ENCODE data around the gene TEC.
"Not testable (repeated sequence)": the region's sequence is repeated elsewhere in the genome, so short reads cannot be mapped to it uniquely, and the experiment has no call there.

Gene TEC

GRCh38 chr4:48172651-48173050, 97.0 kb downstream of the TEC start:
- TF ChIP-seq EZH2 (optimal IDR thresholded peaks at IDR 0.05; ENCODE audit: low read depth, low read length) = no peak
- H3K36me3 ChIP-seq (replicated peaks; ENCODE audit: insufficient read depth, low read length) = peaks cover 40% of the 10 kb centered on the region

GRCh38 chr4:48169636-48170035, 100.0 kb downstream of the TEC start:
- Histone ChIP-seq H3K4me2 (ENCODE audit: low read depth, low read length) (no peak overlapping the region), H4K20me1 (ENCODE audit: insufficient read depth, low read length) (peaks cover 6% of the 10 kb centered on the region; the same call in 1 of the 2 replicates), H3K36me3 (replicated peaks; ENCODE audit: insufficient read depth, low read length) (peaks cover 47% of the 10 kb centered on the region; the same call in 1 of the 2 replicates), H3K79me2 (ENCODE audit: low read length) (peaks cover 98% of the 10 kb centered on the region), H2AFZ (ENCODE audit: low read length) (no peak overlapping the region), H3K9ac (ENCODE audit: low read length) (no peak overlapping the region), H3K27me3 (replicated peaks; ENCODE audit: insufficient read depth, low read length) (no peaks in the 10 kb centered on the region), H3K9me3 (replicated peaks; ENCODE audit: insufficient read depth, low read length) (no peaks in the 10 kb centered on the region), H3K4me3 (ENCODE audit: low read length) (no peak overlapping the region), H3K27ac (ENCODE audit: low read length) (no peak overlapping the region), H3K4me1 (ENCODE audit: low read length) (peaks cover 2% of the 10 kb centered on the region), H3F3A (ENCODE audit: insufficient read depth, low read length) (no peaks in the 10 kb centered on the region; the same call in 1 of the 2 replicates), H3K9me2 (replicated peaks; ENCODE audit: insufficient read depth, low read length) (no peaks in the 10 kb centered on the region)
- no peak for TF ChIP-seq EZH2 (optimal IDR thresholded peaks at IDR 0.05; ENCODE audit: low read depth, low read length)
- TF ChIP-seq, protein P1, sequence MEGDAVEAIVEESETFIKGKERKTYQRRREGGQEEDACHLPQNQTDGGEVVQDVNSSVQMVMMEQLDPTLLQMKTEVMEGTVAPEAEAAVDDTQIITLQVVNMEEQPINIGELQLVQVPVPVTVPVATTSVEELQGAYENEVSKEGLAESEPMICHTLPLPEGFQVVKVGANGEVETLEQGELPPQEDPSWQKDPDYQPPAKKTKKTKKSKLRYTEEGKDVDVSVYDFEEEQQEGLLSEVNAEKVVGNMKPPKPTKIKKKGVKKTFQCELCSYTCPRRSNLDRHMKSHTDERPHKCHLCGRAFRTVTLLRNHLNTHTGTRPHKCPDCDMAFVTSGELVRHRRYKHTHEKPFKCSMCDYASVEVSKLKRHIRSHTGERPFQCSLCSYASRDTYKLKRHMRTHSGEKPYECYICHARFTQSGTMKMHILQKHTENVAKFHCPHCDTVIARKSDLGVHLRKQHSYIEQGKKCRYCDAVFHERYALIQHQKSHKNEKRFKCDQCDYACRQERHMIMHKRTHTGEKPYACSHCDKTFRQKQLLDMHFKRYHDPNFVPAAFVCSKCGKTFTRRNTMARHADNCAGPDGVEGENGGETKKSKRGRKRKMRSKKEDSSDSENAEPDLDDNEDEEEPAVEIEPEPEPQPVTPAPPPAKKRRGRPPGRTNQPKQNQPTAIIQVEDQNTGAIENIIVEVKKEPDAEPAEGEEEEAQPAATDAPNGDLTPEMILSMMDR (IDR thresholded peaks at IDR 0.05; ENCODE audit: low read length) = no peak
- TF ChIP-seq EZH2phosphoT487 (IDR thresholded peaks at IDR 0.05; ENCODE audit: low read length) = no peak
- no peak for DNase-seq

More at GRCh38 chr4:48172651-48173050, 97.0 kb downstream of the TEC start:
- H3K4me3 ChIP-seq (ENCODE audit: low read length) = no peak overlapping the region
- H3K27me3 ChIP-seq (replicated peaks; ENCODE audit: insufficient read depth, low read length) = no peaks in the 10 kb centered on the region
- peaks cover 100% of the 10 kb centered on the region for H3K79me2 ChIP-seq (ENCODE audit: low read length)
- H3K9me3 ChIP-seq (replicated peaks; ENCODE audit: insufficient read depth, low read length) = no peaks in the 10 kb centered on the region
- peaks cover 10% of the 10 kb centered on the region; the same call in 1 of the 2 replicates for H3F3A ChIP-seq (ENCODE audit: insufficient read depth, low read length)
- peaks cover 32% of the 10 kb centered on the region for H3K4me1 ChIP-seq (ENCODE audit: low read length)
- DNase-seq = no peak
- no peak overlapping the region for H3K9ac ChIP-seq (ENCODE audit: low read length)
- H3K4me2 ChIP-seq (ENCODE audit: low read depth, low read length) = no peak overlapping the region
- H4K20me1 ChIP-seq (ENCODE audit: insufficient read depth, low read length) = peaks cover 6% of the 10 kb centered on the region; the same call in 1 of the 2 replicates
- H3K9me2 ChIP-seq (replicated peaks; ENCODE audit: insufficient read depth, low read length) = no peaks in the 10 kb centered on the region
- H3K27ac ChIP-seq (ENCODE audit: low read length) = no peak overlapping the region
- no peak overlapping the region for H2AFZ ChIP-seq (ENCODE audit: low read length)

- Histone ChIP-seq H3K9me2 (replicated peaks; ENCODE audit: insufficient read depth, low read length) (no peaks in the 10 kb centered on the region), H3K4me3 (ENCODE audit: low read length) (no peak overlapping the region), H3K4me2 (ENCODE audit: low read depth, low read length) (no peak overlapping the region), H3K36me3 (replicated peaks; ENCODE audit: insufficient read depth, low read length) (peaks cover 47% of the 10 kb centered on the region; the same call in 1 of the 2 replicates), H3K9ac (ENCODE audit: low read length) (no peak overlapping the region), H3K27me3 (replicated peaks; ENCODE audit: insufficient read depth, low read length) (no peaks in the 10 kb centered on the region), H4K20me1 (ENCODE audit: insufficient read depth, low read length) (peaks cover 3% of the 10 kb centered on the region; the same call in 1 of the 2 replicates), H3F3A (ENCODE audit: insufficient read depth, low read length) (no peaks in the 10 kb centered on the region), H3K79me2 (ENCODE audit: low read length) (peaks cover 98% of the 10 kb centered on the region), H3K27ac (ENCODE audit: low read length) (no peak overlapping the region), H3K4me1 (ENCODE audit: low read length) (no peaks in the 10 kb centered on the region), H2AFZ (ENCODE audit: low read length) (no peak overlapping the region), H3K9me3 (replicated peaks; ENCODE audit: insufficient read depth, low read length) (no peaks in the 10 kb centered on the region)
- TF ChIP-seq EZH2 (optimal IDR thresholded peaks at IDR 0.05; ENCODE audit: low read depth, low read length) (no peak), EZH2phosphoT487 (IDR thresholded peaks at IDR 0.05; ENCODE audit: low read length) (no peak)
- TF ChIP-seq, protein P1 (IDR thresholded peaks at IDR 0.05; ENCODE audit: low read length) = no peak
- no peak for DNase-seq
These were observed 101.9 kb downstream of the TEC start for GRCh38 chr4:48167538-48168263.

GRCh38 chr4:48164561-48164960, 105.1 kb downstream of the TEC start:
- H3K4me3 ChIP-seq (ENCODE audit: low read length); H3K27ac ChIP-seq (ENCODE audit: low read length); H3K9ac ChIP-seq (ENCODE audit: low read length); H3F3A ChIP-seq (ENCODE audit: insufficient read depth, low read length); H3K27me3 ChIP-seq (replicated peaks; ENCODE audit: insufficient read depth, low read length); H3K9me3 ChIP-seq (replicated peaks; ENCODE audit: insufficient read depth, low read length); H3K4me2 ChIP-seq (ENCODE audit: low read depth, low read length); H3K4me1 ChIP-seq (ENCODE audit: low read length); DNase-seq; H2AFZ ChIP-seq (ENCODE audit: low read length); H4K20me1 ChIP-seq (ENCODE audit: insufficient read depth, low read length); H3K9me2 ChIP-seq (replicated peaks; ENCODE audit: insufficient read depth, low read length): not testable (repeated sequence)
- Histone ChIP-seq H3K36me3 (replicated peaks; ENCODE audit: insufficient read depth, low read length) (peaks cover 43% of the 10 kb centered on the region; the same call in 1 of the 2 replicates), H3K79me2 (ENCODE audit: low read length) (peaks cover 95% of the 10 kb centered on the region)

Measured in MM.1S (cell line).